NCI-H510A (cell line): ENCODE results near the gene GALNTL6.
"Not testable (repeated sequence)": the region's sequence is repeated elsewhere in the genome, so short reads cannot be mapped to it uniquely, and the experiment has no call there.

Experiments
- DNase-seq: peaks from one replicate; lab custom pipeline; 2025; lab: John Stamatoyannopoulos, UW

Gene GALNTL6

GRCh38 chr4:172869621-172870268, 1056.5 kb downstream of the GALNTL6 start:
- no peak for DNase-seq

GRCh38 chr4:172871381-172871780, 1058.2 kb downstream of the GALNTL6 start:
- DNase-seq = no peak

GRCh38 chr4:172874944-172875343, 1061.7 kb downstream of the GALNTL6 start:
- DNase-seq = no peak

- DNase-seq = no peak
Measured at GRCh38 chr4:172876394-172876793, 1063.2 kb downstream of the GALNTL6 start.

- no peak for DNase-seq
Measured at GRCh38 chr4:172881645-172882044, 1068.4 kb downstream of the GALNTL6 start.

- DNase-seq = not testable (repeated sequence)
Measured at GRCh38 chr4:172887358-172887757, 1074.2 kb downstream of the GALNTL6 start.

GRCh38 chr4:172887959-172888358, 1074.8 kb downstream of the GALNTL6 start:
- no peak for DNase-seq

DNA sequence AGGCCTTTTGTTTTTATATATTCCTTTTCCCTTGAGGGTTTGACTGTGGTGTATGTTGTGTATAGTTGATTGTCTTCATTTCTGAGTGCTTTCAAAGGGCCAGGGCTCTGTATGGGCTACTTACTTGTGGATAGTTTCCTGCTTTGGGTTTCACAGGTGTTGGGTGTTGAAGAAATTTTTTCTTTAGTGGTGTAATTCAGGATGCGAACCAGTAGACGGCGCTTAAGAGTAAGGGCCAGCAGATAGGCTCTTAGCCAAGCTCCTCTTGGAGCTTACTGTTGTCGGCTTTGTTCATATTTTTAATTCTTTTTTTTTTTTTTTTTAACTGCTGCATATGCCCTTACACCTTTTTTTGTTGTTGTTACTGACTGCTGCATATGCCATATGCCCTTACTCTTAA, 1079.1 kb downstream of the GALNTL6 start:
- no peak for DNase-seq

DNA sequence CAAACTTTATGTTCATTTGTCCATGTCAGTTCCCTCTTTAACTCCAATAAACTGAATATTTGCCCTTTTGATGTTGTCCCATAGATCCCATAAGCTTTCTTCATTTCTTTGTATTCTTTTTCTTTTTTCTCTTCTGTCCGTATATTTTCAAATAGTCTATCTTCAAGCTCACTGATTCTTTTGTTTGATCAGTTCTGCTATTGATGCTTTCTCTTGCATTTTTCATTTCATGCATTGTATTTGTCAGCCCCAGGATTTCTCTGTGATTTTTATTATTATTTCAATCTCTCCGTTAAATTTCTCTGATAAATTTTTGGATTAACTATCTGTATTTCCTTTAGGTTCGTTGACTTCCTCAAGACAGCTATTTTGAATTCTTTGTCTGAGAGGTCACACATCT, 1082.5 kb downstream of the GALNTL6 start:
- no peak for DNase-seq

GRCh38 chr4:172897046-172897445, 1083.8 kb downstream of the GALNTL6 start:
- no peak for DNase-seq

- no peak for DNase-seq
Measured at GRCh38 chr4:172898715-172899114, 1085.5 kb downstream of the GALNTL6 start.

DNA sequence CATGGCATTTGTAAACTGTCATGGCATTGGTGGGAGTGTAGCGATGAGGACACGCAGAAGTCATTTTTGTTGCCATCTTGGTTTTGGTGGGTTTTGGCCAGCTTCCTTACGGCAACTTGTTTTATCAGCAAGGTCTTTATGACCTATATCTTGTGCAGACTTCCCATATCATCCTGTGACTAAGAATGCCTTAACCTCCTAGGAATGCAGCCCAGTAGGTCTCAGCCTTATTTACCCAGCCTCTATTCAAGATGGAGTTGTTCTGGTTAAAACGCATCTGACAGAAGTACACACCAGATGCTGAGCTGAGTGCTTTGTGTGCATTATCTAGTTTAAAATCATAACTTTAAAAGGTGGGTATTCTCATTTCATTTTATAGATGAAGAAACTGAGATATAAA, 1086.7 kb downstream of the GALNTL6 start:
- DNase-seq = no peak

DNA sequence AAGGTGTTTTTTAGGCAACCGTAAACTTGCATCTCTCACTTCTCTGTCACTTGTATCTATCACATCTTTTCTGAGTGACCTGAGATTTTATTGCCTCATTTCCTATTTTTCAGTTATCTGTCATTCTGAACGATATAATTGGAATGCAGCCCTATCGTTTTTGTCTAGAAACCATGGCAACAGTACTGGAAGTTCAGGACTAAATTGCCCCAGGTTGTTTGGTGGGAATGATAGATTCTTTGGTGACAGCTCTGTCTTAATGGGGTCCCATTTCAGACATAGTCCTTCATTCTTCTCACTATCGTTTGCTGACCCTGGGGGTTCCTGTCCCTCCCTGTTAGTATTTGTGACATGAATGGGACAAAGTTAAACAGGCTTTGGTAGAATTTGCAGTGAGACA, 1087.7 kb downstream of the GALNTL6 start:
- DNase-seq = no peak

DNA sequence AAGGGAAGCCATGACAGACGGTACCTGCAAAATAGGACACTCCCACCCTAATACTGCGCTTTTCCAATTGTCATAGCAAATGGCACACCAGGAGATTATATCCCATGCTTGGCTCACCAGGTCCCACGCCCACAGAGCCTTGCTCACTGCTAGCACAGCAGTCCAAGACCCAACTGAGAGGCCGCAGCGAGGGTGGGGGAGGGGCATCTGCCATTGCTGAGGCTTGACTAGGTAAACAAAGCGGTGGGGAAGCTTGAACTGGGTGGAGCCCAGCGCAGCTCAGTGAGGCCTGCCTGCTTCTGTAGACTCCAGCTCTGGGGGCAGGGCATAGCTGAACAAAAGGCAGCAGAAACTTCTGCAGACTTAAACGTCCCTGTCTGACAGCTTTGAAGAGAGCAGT, 1099.3 kb downstream of the GALNTL6 start:
- not testable (repeated sequence) for DNase-seq

DNA sequence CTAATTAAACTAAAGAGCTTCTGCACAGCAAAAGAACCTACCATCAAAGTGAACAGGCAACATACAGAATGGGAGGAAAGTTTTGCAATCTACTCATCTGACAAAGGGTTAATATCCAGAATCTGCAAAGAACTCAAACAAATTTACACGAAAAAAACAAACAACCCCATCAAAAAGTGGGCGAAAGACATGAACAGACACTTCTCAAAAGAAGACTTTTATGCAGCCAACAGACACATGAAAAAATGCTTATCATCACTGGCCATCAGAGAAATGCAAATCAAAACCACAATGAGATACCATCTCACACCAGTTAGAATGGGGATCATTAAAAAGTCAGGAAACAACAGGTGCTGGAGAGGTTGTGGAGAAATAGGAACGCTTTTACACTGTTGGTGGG, 1104.2 kb downstream of the GALNTL6 start:
- not testable (repeated sequence) for DNase-seq

GRCh38 chr4:172919269-172919668, 1106.1 kb downstream of the GALNTL6 start:
- no peak for DNase-seq

- no peak for DNase-seq
Measured at GRCh38 chr4:172927096-172927814, 1114.1 kb downstream of the GALNTL6 start.

GRCh38 chr4:172928347-172928746, 1115.1 kb downstream of the GALNTL6 start:
- no peak for DNase-seq

DNA sequence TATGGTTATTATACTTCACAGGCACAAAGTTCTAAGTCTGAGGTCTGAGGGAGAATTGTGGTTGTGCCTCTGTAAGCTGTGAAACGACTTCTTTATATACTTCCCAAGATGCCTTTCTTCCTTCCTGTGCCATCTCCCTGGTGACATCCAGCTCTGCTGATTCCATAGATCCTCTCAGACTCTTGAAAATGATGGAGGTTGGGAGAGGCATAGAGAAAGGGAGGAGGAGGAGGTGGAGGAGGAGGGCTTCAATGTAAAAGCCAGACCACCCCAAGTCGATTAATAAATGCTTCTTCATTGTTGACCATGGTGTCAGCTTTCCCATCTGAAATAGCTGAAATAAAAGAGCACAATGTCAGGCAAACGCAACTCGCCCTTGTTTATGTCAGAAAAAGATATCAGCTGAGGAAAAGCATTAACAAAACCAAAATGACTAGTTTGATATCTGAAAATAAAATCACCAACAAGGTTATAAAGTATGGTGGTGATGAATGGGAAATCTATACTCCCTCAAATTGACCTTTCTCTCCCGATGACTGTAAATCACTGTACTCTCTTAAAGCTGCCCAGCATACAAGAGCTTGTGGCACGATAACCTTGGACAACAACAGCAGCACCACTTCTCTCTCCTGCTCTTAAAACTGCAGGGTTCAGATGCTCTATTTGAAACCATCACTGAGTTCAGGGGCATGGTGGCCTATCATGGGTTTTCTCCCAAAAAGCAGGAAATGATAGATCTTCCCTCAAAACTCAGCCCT, 1125.0 kb downstream of the GALNTL6 start:
- no peak for DNase-seq

DNA sequence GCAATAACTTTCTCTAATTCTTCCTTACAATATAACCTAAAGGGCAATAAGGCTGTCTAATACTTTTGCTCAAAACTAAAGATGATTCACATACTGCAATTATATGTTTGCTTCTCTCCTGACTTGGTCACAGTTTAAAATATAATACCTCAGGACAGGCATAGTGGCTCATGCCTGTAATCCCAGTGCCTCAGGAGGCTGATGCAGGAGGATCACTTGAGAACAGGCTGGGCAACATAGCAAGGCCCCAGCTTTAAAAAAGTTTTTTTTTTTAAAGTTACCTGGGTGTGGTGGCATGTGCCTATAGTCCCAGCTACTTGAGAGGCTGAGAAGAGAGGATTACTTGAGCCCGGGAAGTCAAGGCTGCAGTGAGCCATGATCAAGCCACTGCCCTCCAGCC, 1125.7 kb downstream of the GALNTL6 start:
- DNase-seq = no peak

GRCh38 chr4:172942840-172943239, 1129.6 kb downstream of the GALNTL6 start:
- DNase-seq = no peak

DNA sequence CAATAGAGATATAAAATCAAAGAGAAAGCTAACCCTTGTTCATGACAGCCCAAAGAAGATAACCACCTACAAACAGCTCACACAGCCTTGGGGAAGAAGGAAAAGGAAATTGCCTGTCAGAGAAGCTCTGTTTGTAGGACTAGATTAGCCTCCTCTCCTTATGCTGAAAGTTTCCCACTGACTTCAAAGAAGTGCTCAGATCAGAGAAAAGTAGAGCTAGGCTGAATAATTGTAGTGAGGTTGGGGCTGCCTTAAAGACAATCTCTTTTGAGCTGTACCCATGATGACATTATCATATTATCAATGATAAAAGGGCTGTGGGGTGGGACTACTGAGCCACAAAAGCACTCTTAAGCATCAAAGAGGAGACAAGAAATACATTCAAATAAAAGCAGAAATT, 1132.4 kb downstream of the GALNTL6 start:
- no peak for DNase-seq

DNA sequence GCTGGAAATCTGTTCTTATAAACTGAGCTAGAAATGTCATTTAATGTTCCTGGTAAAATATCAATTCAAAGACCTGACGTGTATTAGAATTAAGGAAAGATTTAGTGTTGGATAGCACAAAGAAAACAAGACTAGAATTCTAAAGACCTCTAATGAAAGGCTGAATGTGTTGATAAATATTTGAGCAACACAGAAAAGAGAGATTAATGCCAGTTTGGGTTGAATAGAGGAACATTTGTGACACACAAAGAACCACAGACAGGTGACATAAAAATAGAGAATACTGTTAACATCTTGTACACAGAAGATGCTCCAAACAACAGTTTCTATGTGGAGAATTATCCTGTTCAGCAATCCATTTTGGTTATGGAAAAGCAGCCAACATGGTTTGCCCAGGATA, 1133.3 kb downstream of the GALNTL6 start:
- no peak for DNase-seq
